Liver (tissue), 2 donors: ENCODE results near the gene PPP2R5A.

ENCODE experiments used
- CTCF ChIP-seq: fragments of 150-350 bp; IDR thresholded peaks from 2 replicates; pipeline ENCODE4 v1.5.1; 2017; ENCODE audit warnings: improper control_type of control experiment, low read depth, low read length; ENCODE audit not compliant: missing input control
- ZBTB33 ChIP-seq: IDR thresholded peaks from 2 replicates; pipeline ENCODE4 v1.6.1; 2016; ENCODE audit warnings: antibody characterized with exemption
- donor health status: healthy.

GRCh38 chr1:212359794-212360479 is 74.7 kb downstream of the PPP2R5A start:
- TF ChIP-seq CTCF, result no peak
- TF ChIP-seq ZBTB33, result no peak
